ENCODE data around the gene SDF4. TPM values are rescaled to one million over a fixed set of nuclear protein-coding genes. Genes with fewer than 3 reads are reported as not detected.

The SDF4 gene
- total RNA-seq, 2 donors from 2014 or later = 121 to 151 TPM

DNA sequence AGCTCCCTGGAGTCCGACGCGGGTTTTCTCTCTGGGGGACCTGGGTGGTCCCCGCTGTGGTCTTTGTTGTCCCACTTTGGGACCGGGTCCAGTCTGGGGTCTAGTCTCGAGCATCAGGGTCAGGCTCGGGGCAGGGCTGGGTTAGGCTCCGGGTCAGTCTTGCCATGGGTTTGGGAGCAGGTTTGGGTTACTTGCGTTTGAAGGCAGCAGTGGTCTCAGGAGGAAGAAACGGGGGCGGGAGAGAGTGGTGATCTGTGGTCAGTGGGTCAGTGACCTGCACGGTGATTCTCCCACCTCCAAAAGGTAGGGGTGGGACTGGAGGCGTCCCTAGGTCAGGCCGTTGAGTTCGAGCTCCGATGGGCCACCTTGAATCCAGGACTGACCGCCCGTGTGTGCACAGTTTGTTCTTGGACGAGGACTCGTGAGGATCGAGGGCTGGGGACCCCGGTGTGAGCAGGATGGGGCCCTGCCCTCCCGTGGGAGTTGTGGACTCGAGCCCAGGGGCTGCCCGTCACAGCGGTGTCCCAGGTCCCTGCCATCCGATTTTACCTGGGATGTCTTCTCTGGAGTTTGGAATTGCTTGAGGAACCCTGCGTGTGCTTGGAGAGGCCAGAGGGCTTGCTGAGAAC is 2.5 kb upstream of the SDF4 start:
- no peak for DNase-seq (ENCODE audit: low spot score)
- intact Hi-C loops (cut with DNase I) = no loop called here

DNA sequence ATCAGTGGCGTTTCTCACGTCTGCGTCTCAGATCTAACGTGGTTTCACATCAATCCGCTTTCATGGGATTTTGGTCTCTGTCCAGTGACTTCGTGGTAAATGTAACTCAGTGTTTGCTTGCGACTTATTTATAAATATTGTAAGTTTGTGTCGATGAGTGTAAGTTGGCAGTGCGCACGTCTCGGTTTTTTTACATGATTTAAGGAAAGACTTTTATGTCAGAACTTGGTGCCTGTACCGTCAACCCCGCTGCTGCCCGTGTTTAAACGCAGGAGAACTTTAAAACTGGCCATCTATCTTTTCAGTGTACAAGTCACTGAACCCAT is 1.7 kb upstream of the SDF4 start:
- no peak for DNase-seq (ENCODE audit: low spot score)
- intact Hi-C loops (cut with DNase I) = no loop called here

DNA sequence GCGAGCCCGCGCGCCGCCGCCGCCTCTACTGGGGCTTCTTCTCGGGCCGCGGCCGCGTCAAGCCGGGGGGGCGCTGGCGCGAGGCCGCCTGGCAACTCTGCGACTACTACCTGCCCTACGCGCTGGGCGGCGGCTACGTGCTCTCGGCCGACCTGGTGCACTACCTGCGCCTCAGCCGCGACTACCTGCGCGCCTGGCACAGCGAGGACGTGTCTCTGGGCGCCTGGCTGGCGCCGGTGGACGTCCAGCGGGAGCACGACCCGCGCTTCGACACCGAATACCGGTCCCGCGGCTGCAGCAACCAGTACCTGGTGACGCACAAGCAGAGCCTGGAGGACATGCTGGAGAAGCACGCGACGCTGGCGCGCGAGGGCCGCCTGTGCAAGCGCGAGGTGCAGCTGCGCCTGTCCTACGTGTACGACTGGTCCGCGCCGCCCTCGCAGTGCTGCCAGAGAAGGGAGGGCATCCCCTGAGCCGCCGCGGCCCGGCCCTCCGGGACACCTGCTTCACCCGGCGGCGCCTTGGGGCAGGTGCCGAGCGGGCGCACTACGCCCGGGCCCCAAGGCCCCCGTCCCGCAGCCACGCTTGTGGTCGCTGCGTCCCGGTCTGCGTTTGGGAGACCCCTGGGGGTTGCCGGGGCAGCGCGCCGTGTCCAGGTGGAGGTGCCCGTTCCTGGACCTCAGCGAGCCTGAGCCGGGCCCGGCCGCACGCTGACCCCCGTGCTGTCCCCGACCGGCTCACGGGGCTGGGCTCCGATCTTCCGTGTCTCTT is 1.2 kb upstream of the SDF4 start:
- intact Hi-C loops (cut with DNase I) = no loop called here
- DNase-seq (ENCODE audit: low spot score) = no peak

DNA sequence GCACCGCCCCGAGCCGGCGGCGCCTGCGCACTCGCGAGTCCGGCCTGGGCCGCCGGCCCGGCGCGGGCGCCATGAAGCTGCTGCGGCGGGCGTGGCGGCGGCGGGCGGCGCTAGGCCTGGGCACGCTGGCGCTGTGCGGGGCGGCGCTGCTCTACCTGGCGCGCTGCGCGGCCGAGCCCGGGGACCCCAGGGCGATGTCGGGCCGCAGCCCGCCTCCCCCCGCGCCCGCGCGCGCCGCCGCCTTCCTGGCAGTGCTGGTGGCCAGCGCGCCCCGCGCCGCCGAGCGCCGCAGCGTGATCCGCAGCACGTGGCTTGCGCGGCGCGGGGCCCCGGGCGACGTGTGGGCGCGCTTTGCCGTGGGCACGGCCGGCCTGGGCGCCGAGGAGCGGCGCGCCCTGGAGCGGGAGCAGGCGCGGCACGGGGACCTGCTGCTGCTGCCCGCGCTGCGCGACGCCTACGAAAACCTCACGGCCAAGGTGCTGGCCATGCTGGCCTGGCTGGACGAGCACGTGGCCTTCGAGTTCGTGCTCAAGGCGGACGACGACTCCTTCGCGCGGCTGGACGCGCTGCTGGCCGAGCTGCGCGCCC is 501 bp upstream of the SDF4 start, which contains the start of gene B3GALT6:
TSS of gene B3GALT6 (plus strand) at position 30 of the 588 bp plus-strand sequence. CDS start at position 72, 42 bp downstream.
- DNase-seq (ENCODE audit: low spot score) = no peak

DNA sequence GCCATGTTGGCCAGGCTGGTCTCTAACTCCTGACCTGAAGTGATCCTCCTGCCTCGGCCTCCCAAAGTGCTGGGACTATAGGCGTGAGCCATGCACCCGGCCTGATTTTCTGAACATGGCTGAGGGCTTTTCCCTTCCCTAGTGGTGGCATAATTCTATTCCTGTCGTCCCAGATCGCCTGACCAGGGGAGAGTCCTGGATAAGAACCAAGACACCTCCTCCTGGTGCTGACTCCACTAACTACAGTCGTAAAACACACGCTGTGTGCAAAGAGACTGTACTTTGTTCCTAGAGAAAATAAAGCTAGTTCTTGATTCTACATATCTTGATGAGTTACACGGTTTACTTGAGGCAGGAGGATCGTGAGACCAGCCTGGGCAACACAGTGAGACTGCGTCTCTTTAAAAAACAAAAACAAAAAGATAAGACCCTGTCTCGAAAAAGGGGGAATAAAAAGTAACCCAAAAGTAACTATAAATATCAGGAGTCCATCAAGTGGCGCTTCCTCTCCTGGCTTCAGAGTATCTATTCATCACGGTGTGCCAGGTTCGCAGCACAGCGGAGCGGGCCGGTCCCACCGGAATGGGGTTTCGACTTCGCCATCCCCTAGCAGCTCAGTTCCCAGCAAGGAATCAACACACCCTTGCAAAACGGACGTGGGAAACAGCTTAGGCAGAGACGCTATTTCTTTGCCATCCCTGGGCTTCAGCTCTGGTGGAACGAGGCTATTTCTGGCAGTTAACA is 973 bp downstream of the SDF4 start:
- DNase-seq (ENCODE audit: low spot score) = no peak
- intact Hi-C loops (cut with DNase I) = no loop called here

More for the DNA sequence above, 501 bp upstream of the SDF4 start, which contains the start of gene B3GALT6:
- intact Hi-C loops (cut with DNase I) = no loop called here

DNA sequence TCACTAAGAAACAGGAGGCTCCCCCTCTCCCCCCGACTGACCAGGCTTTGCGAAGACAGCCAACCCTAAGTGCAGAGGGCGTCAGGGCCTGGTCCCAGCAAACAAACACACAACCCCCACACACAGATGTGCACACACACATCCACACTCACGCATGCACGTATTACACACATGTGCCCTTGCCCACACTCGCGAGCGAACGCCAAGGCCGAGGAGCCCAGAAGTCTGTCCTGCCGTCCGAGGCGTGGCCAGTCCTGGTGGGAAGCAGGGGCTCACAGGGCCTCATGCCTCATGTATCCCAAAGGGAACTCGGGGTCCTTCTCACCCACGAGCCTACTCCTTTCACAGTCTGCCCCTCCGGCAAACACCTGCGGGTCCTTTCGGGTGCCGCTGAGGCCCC is 2.0 kb downstream of the SDF4 start:
- no peak for DNase-seq (ENCODE audit: low spot score)
- intact Hi-C loops (cut with DNase I) = no loop called here

DNA sequence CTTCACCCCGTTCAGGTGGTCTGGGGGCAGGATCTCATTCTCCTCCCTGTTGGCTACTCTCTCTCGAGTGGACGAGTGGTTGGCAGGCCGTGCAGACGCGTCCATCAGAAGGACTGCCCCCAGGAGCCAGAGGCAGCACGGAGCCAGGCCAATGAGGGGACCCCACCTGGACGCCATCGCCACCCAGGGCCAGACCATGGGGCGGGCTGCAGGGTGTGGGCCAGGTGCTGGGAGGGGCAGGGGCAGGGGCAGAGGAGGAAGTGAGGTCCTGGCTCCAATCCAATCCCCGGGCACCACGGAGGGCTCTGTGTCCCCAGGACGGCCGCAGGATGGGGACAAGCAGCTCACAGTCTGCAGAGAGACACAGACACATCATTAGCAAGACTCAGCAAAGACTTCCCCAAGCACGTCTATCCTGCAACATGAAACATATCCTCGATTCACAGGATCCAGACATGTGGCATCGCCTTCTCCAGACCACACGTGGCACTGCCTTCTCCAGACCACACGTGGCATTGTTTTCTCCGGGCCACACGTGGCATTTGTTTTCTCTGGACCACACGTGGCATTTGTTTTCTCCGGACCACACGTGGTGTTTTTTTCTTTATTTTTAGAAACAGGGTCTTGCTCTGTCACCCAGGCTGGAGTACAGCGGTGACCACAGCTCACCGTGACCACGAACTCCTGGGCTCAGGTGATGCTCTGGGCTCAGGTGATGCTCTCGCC is 3.0 kb downstream of the SDF4 start:
- no peak for DNase-seq (ENCODE audit: low spot score)
- intact Hi-C loops (cut with DNase I) = no loop called here

DNA sequence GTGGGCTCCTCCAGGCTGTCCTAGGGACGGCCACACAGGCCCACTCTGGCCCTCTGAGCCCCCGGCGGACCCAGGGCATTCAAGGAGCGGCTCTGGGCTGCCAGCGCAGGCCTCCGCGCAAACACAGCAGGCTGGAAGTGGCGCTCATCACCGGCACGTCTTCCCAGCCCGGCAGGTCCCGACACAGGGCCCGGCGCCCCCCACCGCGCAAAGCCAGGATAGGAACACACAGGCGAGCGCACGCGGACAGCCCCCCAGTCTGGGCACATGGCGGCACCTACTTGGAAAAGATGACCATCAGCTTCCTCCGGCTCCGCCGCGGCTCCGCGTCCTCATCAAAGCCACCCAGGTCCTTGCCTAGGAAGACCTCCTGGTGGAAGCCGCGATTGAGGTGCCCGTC is 3.6 kb downstream of the SDF4 start:
- no peak for DNase-seq (ENCODE audit: low spot score)
- intact Hi-C loops (cut with DNase I) = no loop called here

DNA sequence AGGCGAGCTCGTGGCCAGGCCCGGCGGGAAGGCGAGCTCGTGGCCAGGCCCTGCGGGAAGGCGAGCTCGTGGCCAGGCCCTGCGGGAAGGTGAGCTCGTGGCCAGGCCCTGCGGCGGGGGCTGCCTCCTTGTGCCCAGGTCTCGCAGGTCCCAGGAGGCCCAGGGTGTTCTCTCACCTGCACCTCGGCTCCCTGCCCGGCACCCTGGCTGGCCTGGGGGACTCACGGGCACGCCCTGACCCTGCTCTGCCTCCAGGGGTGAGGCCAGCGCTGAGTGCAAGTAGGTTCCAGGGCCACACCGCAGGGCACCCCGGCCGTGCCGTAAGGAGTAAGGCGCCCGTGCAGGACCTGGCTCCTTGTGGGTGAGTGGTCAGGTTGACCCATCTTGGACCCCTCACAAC is 4.4 kb downstream of the SDF4 start:
- DNase-seq (ENCODE audit: low spot score) = no peak
- intact Hi-C loops (cut with DNase I) = no loop called here

DNA sequence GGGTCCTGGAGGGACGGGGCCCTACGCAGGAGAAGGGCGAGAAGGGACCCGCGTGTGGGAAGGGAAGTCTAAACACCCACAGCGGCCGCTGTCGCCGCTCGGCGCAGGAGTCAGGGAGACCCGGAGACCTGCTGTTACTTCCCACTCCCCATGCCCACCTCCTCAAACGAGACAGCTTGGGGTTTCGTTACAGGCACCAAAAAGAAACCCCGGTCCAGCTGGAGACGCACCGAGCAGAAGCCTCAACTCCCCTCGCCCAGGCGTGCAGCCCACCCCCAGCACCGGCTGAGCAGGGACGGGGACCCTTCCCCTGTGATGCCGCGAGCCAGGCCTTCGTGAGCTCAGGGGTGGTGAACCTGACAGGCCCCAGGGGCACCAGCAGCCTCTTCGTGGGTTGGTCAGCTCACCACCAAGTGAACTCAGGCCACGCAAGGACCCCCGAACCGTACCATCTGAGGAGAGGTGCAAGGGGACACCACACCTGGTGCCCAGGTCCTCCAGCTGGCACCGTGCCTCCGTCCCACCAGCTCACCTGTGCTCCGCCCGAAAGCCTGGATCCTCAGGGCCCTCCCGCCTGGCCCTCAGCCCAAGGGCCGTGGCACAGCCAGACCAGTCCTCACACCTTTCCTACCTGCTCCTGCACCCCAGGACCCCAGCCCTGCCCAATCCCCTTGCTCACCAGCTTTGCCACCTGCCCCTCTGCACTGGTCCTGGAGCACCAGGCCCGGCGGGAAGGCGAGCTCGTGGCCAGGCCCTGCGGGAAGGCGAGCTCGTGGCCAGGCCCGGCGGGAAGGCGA is 5.0 kb downstream of the SDF4 start:
- intact Hi-C loops (cut with DNase I) = no loop called here
- DNase-seq (ENCODE audit: low spot score) = no peak

DNA sequence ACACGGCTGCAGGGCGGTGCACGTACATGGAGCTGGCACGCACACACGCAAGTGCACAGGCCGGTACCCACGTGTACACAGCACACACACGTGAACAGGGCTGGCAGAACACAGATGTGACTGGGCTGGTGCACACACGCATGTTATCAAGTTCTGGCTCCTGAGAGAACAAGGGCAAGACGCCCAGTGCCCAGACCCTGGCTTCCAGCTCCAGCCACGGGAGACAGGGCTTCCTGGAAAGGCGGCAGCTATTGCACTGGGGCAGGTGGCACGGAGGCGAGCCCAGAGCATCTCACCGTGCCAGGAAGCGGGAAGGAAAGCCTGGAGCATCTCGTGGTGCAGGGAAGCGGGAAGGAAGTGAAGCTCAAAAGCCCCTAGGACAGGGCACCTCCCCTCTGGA is 5.9 kb downstream of the SDF4 start:
- intact Hi-C loops (cut with DNase I) = no loop called here
- no peak for DNase-seq (ENCODE audit: low spot score)

DNA sequence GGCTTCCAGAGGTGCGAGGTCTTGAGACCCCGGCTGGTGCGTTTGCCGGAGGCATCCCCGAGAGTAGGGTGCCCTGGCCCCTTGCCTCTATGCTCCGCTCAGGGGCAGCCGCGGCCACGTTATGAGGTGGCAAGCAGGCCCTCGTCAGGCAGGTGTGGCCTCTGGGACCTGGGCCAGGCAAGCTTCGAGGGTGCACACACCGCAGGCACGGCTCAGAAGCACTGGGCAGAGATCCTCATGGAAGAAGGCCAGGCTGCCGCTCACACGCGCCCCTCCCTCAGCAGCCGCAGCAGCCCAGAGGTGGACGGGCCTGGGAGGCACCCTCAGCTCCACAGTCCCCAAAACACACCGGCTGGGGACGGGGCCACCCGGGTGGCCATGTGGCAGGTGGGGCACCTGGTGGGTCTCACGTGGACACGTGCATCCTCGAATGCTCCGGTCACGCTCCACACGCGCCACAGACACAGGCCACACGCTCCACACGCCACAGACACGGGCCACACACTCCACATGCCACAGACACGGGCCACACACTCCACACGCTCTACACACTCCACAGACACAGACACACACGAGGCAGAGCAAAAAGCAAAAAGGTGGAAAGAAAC is 6.5 kb downstream of the SDF4 start:
- no peak for DNase-seq (ENCODE audit: low spot score)
- intact Hi-C loops (cut with DNase I) = no loop called here

DNA sequence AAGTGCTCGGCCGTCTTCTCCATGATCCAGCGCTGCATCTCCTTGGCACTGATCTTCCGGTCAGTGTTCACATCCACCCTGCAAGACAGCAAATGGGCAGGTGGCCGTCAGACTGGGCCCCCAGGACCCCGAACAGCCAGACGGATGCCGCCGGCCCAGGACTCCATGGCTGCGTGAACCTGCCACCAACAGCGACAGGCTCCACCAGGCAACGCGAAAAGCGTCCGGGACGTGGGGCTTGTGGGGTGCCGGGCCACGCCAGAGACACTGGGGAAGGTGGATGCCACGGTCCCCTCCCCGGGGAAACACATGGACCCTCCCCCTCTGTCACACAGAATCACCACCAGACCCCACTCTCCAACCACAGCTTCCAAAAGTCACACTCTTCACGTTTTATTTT is 7.9 kb downstream of the SDF4 start:
- no peak for DNase-seq (ENCODE audit: low spot score)
- intact Hi-C loops (cut with DNase I) = loop anchor here in 1 of 2 donors (2.0 kb wide), 1 partner anchor 65 kb away; no protein-coding TSS in a partner anchor

DNA sequence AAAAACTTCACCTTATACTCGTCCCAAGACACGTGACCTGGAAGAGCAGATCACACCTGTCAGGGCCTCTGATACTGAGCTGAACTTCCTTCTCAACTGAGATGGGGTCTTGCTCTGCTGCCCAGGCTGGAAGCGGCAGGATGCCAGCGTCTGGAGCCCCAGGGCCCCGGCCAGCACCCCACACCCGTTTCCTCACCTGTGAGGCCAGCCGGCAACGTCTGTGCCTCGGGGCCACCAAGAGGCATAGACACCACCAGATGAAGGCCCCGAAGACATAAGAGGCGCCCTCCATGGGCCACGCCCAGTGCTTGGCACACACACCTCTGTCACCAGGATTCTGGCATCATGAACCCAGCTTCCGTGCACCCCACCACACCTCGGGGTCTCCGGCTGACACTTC is 8.5 kb downstream of the SDF4 start:
- no peak for DNase-seq (ENCODE audit: low spot score)
- intact Hi-C loops (cut with DNase I) = loop anchor here in 1 of 2 donors (2.0 kb wide), 1 partner anchor 65 kb away; no protein-coding TSS in a partner anchor

DNA sequence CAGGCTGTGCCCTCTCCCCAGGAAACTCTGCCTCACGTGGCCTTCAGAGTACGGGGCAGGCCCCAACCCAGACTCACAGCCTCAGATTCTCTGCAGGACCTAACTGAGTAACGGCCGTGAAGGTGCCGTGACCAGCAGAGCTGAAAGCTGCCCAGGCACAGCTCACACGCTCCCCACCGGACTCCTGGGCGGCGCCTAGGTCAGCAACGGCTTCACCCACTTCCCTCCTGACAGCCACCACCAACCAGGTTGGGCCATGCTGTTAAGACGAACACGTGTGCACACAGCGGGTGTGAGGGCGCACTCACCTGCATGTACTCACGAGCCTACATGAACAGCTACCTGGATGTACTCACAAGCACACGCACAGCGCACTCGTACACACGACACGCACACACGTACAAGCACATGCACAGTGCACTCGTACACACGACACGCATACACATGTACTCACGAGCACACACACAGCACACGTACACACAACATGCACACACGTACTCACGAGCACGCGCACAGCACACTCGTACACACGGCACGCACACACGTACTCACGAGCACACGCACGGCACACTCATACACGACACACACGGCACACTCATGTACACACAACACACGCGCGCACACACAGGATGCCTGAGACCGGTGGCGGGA is 9.1 kb downstream of the SDF4 start:
- intact Hi-C loops (cut with DNase I) = loop anchor here in 1 of 2 donors (2.0 kb wide), 1 partner anchor 66 kb away; no protein-coding TSS in a partner anchor
- DNase-seq (ENCODE audit: low spot score) = no peak

DNA sequence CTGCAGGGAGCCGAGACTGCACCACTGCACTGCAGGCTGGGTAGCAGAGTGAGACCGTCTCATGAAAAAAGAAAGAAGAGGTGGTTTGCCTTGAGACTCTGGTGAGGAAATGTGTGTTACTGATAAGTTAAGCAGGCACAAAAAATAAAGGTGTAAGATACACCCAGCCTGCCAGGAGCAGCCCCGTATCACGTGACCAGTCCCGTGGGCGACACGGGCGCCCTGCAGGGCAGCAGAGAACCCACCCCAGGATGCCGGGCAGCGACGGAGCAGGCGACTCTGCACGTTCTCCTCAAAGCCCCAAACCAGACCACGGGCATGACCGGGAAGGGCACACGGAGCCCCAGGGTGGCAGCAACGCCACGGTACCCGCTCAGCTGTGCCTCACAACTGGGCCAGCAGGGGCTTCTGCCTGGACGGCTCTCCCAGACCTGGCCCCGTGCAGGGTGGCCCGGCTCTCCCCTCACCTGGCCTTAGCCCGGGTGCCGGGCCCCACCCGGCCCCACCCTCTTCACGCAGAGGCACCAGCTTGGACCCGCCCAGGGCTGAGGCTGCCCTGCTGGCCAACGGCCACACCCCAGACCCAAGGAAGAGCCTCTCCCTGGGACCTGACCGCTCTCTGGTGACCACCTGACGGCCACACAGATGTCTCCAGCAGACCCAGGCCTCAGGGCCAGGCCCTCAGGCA is 9.8 kb downstream of the SDF4 start:
- intact Hi-C loops (cut with DNase I) = loop anchor here in 1 of 2 donors (2.0 kb wide), 1 partner anchor 67 kb away; no protein-coding TSS in a partner anchor
- DNase-seq (ENCODE audit: low spot score) = no peak

DNA sequence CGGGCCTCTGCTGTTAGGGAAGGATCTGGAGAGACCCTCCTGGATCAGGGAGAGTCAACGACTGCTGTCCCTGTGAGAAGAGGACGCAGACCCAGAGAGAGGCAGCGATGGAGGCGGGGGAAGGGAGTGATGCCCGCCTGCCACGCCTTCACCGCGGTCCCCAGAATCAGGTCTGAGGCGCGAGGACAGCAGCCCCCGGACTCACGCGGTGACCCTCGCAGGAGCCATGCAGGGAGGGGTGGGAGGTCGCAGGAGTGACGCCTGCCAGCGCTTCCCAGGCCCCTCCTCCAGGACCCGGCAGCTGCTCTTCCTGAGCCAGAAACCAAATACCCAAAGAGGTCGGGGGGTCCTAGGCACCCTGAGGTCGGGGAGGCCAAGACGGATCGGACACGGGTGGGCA is 11.6 kb downstream of the SDF4 start:
- DNase-seq (ENCODE audit: low spot score) = no peak
- intact Hi-C loops (cut with DNase I) = no loop called here

Data from posterior vena cava (tissue), 2 donors.